ENCODE measurements around the gene PDE4B.
A peak's percentile ranks its signal among the peaks of the same experiment; 100 is the strongest.

PDE4B gene

GRCh38 chr1:66248746-66249145, 456.1 kb downstream of the PDE4B start:
- Histone ChIP-seq H3K4me1 (ENCODE audit: control insufficient read depth, insufficient read depth, low read length) (no peaks in the 10 kb centered on the region), H3K4me3 (ENCODE audit: low read length) (no peak overlapping the region), H3K9ac (ENCODE audit: low read length) (no peak overlapping the region), H3K36me3 (ENCODE audit: control insufficient read depth, insufficient read depth, low read length) (no peaks in the 10 kb centered on the region), H3K27me3 (ENCODE audit: control insufficient read depth, insufficient read depth, low read length) (no peaks in the 10 kb centered on the region), H3K27ac (ENCODE audit: low read depth, low read length) (no peak overlapping the region)

- no peak overlapping the region for H3K4me3 ChIP-seq (ENCODE audit: low read length)
- no peaks in the 10 kb centered on the region for H3K36me3 ChIP-seq (ENCODE audit: control insufficient read depth, insufficient read depth, low read length)
- H3K27me3 ChIP-seq (ENCODE audit: control insufficient read depth, insufficient read depth, low read length), result no peaks in the 10 kb centered on the region
- no peak overlapping the region for H3K9ac ChIP-seq (ENCODE audit: low read length)
- H3K4me1 ChIP-seq (ENCODE audit: control insufficient read depth, insufficient read depth, low read length), result no peaks in the 10 kb centered on the region
- H3K27ac ChIP-seq (ENCODE audit: low read depth, low read length), result no peak overlapping the region
These were observed 457.4 kb downstream of the PDE4B start for GRCh38 chr1:66250075-66250474.

- Histone ChIP-seq H3K9ac (ENCODE audit: low read length) (no peak overlapping the region), H3K4me3 (ENCODE audit: low read length) (no peak overlapping the region), H3K27ac (ENCODE audit: low read depth, low read length) (no peak overlapping the region), H3K36me3 (ENCODE audit: control insufficient read depth, insufficient read depth, low read length) (no peaks in the 10 kb centered on the region), H3K4me1 (ENCODE audit: control insufficient read depth, insufficient read depth, low read length) (no peaks in the 10 kb centered on the region), H3K27me3 (ENCODE audit: control insufficient read depth, insufficient read depth, low read length) (no peaks in the 10 kb centered on the region)
These were observed 457.8 kb downstream of the PDE4B start for GRCh38 chr1:66250478-66250877.

GRCh38 chr1:66251546-66251945, 458.9 kb downstream of the PDE4B start:
- H3K4me1 ChIP-seq (ENCODE audit: control insufficient read depth, insufficient read depth, low read length), result peaks cover 3% of the 10 kb centered on the region
- H3K27me3 ChIP-seq (ENCODE audit: control insufficient read depth, insufficient read depth, low read length), result no peaks in the 10 kb centered on the region
- no peak overlapping the region for H3K9ac ChIP-seq (ENCODE audit: low read length)
- H3K36me3 ChIP-seq (ENCODE audit: control insufficient read depth, insufficient read depth, low read length), result no peaks in the 10 kb centered on the region
- H3K4me3 ChIP-seq (ENCODE audit: low read length), result no peak overlapping the region
- H3K27ac ChIP-seq (ENCODE audit: low read depth, low read length), result no peak overlapping the region

- Histone ChIP-seq H3K4me3 (ENCODE audit: low read length) (no peak overlapping the region), H3K9ac (ENCODE audit: low read length) (no peak overlapping the region), H3K36me3 (ENCODE audit: control insufficient read depth, insufficient read depth, low read length) (no peaks in the 10 kb centered on the region), H3K4me1 (ENCODE audit: control insufficient read depth, insufficient read depth, low read length) (peaks cover 6% of the 10 kb centered on the region), H3K27ac (ENCODE audit: low read depth, low read length) (no peak overlapping the region), H3K27me3 (ENCODE audit: control insufficient read depth, insufficient read depth, low read length) (no peaks in the 10 kb centered on the region)
These were observed 460.7 kb downstream of the PDE4B start for GRCh38 chr1:66253330-66253921.

GRCh38 chr1:66254785-66255184, 462.1 kb downstream of the PDE4B start:
- H3K36me3 ChIP-seq (ENCODE audit: control insufficient read depth, insufficient read depth, low read length), result no peaks in the 10 kb centered on the region
- H3K9ac ChIP-seq (ENCODE audit: low read length), result no peak overlapping the region
- no peaks in the 10 kb centered on the region for H3K27me3 ChIP-seq (ENCODE audit: control insufficient read depth, insufficient read depth, low read length)
- H3K4me3 ChIP-seq (ENCODE audit: low read length), result no peak overlapping the region
- no peak overlapping the region for H3K27ac ChIP-seq (ENCODE audit: low read depth, low read length)
- peaks cover 6% of the 10 kb centered on the region for H3K4me1 ChIP-seq (ENCODE audit: control insufficient read depth, insufficient read depth, low read length)

- Histone ChIP-seq H3K36me3 (ENCODE audit: control insufficient read depth, insufficient read depth, low read length) (no peaks in the 10 kb centered on the region), H3K9ac (ENCODE audit: low read length) (no peak overlapping the region), H3K27ac (ENCODE audit: low read depth, low read length) (peak overlapping the region; percentile 3)
These were observed 464.2 kb downstream of the PDE4B start for GRCh38 chr1:66256629-66257572.

GRCh38 chr1:66258404-66259105, 465.9 kb downstream of the PDE4B start:
- Histone ChIP-seq H3K36me3 (ENCODE audit: control insufficient read depth, insufficient read depth, low read length) (no peaks in the 10 kb centered on the region), H3K27me3 (ENCODE audit: control insufficient read depth, insufficient read depth, low read length) (no peaks in the 10 kb centered on the region), H3K27ac (ENCODE audit: low read depth, low read length) (no peak overlapping the region), H3K9ac (ENCODE audit: low read length) (no peak overlapping the region), H3K4me1 (ENCODE audit: control insufficient read depth, insufficient read depth, low read length) (peaks cover 9% of the 10 kb centered on the region), H3K4me3 (ENCODE audit: low read length) (no peak overlapping the region)

More at GRCh38 chr1:66256629-66257572, 464.2 kb downstream of the PDE4B start:
- Histone ChIP-seq H3K4me1 (ENCODE audit: control insufficient read depth, insufficient read depth, low read length) (peaks cover 6% of the 10 kb centered on the region), H3K27me3 (ENCODE audit: control insufficient read depth, insufficient read depth, low read length) (no peaks in the 10 kb centered on the region), H3K4me3 (ENCODE audit: low read length) (no peak overlapping the region)

- H3K4me1 ChIP-seq (ENCODE audit: control insufficient read depth, insufficient read depth, low read length), result peaks cover 8% of the 10 kb centered on the region
- H3K27me3 ChIP-seq (ENCODE audit: control insufficient read depth, insufficient read depth, low read length), result no peaks in the 10 kb centered on the region
These were observed 468.7 kb downstream of the PDE4B start for GRCh38 chr1:66261364-66261763.

GRCh38 chr1:66262208-66262963, 469.7 kb downstream of the PDE4B start:
- Histone ChIP-seq H3K27me3 (ENCODE audit: control insufficient read depth, insufficient read depth, low read length) (no peaks in the 10 kb centered on the region), H3K27ac (ENCODE audit: low read depth, low read length) (no peak overlapping the region), H3K4me1 (ENCODE audit: control insufficient read depth, insufficient read depth, low read length) (peaks cover 6% of the 10 kb centered on the region), H3K36me3 (ENCODE audit: control insufficient read depth, insufficient read depth, low read length) (no peaks in the 10 kb centered on the region), H3K9ac (ENCODE audit: low read length) (no peak overlapping the region), H3K4me3 (ENCODE audit: low read length) (no peak overlapping the region)

More at GRCh38 chr1:66261364-66261763, 468.7 kb downstream of the PDE4B start:
- Histone ChIP-seq H3K9ac (ENCODE audit: low read length) (no peak overlapping the region), H3K4me3 (ENCODE audit: low read length) (no peak overlapping the region), H3K36me3 (ENCODE audit: control insufficient read depth, insufficient read depth, low read length) (no peaks in the 10 kb centered on the region), H3K27ac (ENCODE audit: low read depth, low read length) (no peak overlapping the region)

- no peaks in the 10 kb centered on the region for H3K27me3 ChIP-seq (ENCODE audit: control insufficient read depth, insufficient read depth, low read length)
- no peak overlapping the region for H3K4me3 ChIP-seq (ENCODE audit: low read length)
- no peak overlapping the region for H3K27ac ChIP-seq (ENCODE audit: low read depth, low read length)
- peaks cover 9% of the 10 kb centered on the region for H3K4me1 ChIP-seq (ENCODE audit: control insufficient read depth, insufficient read depth, low read length)
- no peaks in the 10 kb centered on the region for H3K36me3 ChIP-seq (ENCODE audit: control insufficient read depth, insufficient read depth, low read length)
- H3K9ac ChIP-seq (ENCODE audit: low read length), result no peak overlapping the region
These were observed 472.6 kb downstream of the PDE4B start for GRCh38 chr1:66265268-66265667.

GRCh38 chr1:66265796-66266195, 473.1 kb downstream of the PDE4B start:
- no peak overlapping the region for H3K27ac ChIP-seq (ENCODE audit: low read depth, low read length)
- H3K9ac ChIP-seq (ENCODE audit: low read length), result no peak overlapping the region
- peaks cover 9% of the 10 kb centered on the region for H3K4me1 ChIP-seq (ENCODE audit: control insufficient read depth, insufficient read depth, low read length)
- H3K27me3 ChIP-seq (ENCODE audit: control insufficient read depth, insufficient read depth, low read length), result no peaks in the 10 kb centered on the region
- no peak overlapping the region for H3K4me3 ChIP-seq (ENCODE audit: low read length)
- no peaks in the 10 kb centered on the region for H3K36me3 ChIP-seq (ENCODE audit: control insufficient read depth, insufficient read depth, low read length)

All from rectal smooth muscle tissue (tissue), 1 donor.